LNCaP clone FGC (cell line): ENCODE measurements around the gene EHD4.

Experiments
- DNase-seq: peaks from one replicate; pipeline ENCODE4 v3.0.0-alpha.2; 2011; ENCODE audit warnings: low read depth
- H3K4me3 ChIP-seq: 2 replicates; pipeline ENCODE4 v1.5.1; 2011; ENCODE audit warnings: mild to moderate bottlenecking, low read depth, low read length, control low read depth
- CTCF ChIP-seq: IDR thresholded peaks from 2 replicates; pipeline ENCODE4 v1.5.1; 2012; ENCODE audit warnings: mild to moderate bottlenecking; ENCODE audit not compliant: control insufficient read depth, insufficient read depth; ENCODE audit errors: extremely low read depth

Gene EHD4

GRCh38 chr15:41851755-41852370, 120.5 kb downstream of the EHD4 start:
- no peak for DNase-seq
- no peak for TF ChIP-seq CTCF
- no peak overlapping the region for H3K4me3 ChIP-seq

- TF ChIP-seq CTCF: no peak
Measured at GRCh38 chr15:41851167-41851523, 121.2 kb downstream of the EHD4 start.

DNA sequence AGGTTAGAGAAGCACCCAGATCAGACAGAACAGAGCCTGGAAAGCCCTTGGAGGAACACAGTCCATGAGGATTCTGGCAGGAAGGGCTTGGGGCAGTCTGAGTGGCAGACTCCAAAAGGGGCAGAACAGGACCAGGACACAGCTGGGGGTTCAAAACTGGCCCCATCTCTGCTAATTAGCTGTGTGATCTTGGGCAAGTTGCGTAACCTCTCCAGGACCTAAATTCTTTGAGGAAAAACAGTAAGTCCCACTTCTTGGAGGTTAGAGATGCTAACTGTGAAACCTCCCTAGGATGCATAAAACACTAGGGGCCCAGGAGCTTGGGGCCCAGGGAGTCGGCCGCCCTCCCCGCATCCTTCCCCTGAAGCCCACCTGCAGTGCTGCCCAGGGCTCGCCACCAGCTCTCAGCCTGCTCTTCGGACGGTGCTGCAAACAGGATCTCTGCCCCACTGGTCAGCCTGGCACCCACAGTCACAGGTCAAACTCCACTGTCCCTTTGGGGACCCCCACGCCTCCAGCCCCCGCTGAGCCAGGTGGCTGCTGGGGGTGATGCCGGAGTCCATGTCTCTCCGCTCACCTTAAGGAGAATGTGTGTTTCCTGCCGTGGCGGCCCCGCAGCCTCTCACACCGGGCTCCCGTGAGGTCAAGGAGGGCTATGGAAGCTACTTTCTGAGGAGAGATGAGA, 121.7 kb downstream of the EHD4 start:
- no peak for DNase-seq
- TF ChIP-seq CTCF: no peak
- H3K4me3 ChIP-seq: no peak overlapping the region

More at GRCh38 chr15:41851167-41851523, 121.2 kb downstream of the EHD4 start:
- H3K4me3 ChIP-seq: no peak overlapping the region
- DNase-seq: no peak

- H3K4me3 ChIP-seq: no peak overlapping the region
- no peak for TF ChIP-seq CTCF
Measured at GRCh38 chr15:41849861-41850260, 122.5 kb downstream of the EHD4 start.

GRCh38 chr15:41849204-41849603, 123.2 kb downstream of the EHD4 start:
- no peak for DNase-seq
- no peak overlapping the region for H3K4me3 ChIP-seq
- no peak for TF ChIP-seq CTCF

More at GRCh38 chr15:41849861-41850260, 122.5 kb downstream of the EHD4 start:
- no peak for DNase-seq

- no peak for TF ChIP-seq CTCF
- no peak overlapping the region for H3K4me3 ChIP-seq
- DNase-seq: no peak
Measured at GRCh38 chr15:41848631-41849030, 123.7 kb downstream of the EHD4 start.

GRCh38 chr15:41847981-41848380, 124.4 kb downstream of the EHD4 start:
- TF ChIP-seq CTCF: no peak
- no peak for DNase-seq
- H3K4me3 ChIP-seq: no peak overlapping the region
